Measurements from ENCODE around the gene PACS1.
"Not testable (repeated sequence)": the region's sequence is repeated elsewhere in the genome, so short reads cannot be mapped to it uniquely, and the experiment has no call there.

The PACS1 gene

DNA sequence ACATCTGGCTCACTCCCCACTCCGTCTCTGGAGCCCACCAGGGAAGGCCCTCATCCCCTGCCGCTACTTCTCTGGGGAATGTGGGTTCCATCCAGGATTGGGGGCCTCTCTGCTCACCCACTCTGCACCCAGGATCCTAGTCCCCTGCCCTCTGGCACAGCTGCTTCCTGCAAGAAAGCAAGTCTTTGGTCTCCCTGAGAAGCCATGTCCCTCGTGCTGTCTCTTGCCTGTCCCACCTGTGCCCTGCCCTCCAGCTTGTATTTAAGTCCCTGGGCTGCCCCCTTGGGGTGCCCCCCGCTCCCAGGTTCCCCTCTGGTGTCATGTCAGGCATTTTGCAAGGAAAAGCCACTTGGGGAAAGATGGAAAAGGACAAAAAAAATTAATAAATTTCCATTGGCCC is 207.0 kb downstream of the PACS1 start:
- not testable (repeated sequence) for DNase-seq (ENCODE audit: low spot score)

DNA sequence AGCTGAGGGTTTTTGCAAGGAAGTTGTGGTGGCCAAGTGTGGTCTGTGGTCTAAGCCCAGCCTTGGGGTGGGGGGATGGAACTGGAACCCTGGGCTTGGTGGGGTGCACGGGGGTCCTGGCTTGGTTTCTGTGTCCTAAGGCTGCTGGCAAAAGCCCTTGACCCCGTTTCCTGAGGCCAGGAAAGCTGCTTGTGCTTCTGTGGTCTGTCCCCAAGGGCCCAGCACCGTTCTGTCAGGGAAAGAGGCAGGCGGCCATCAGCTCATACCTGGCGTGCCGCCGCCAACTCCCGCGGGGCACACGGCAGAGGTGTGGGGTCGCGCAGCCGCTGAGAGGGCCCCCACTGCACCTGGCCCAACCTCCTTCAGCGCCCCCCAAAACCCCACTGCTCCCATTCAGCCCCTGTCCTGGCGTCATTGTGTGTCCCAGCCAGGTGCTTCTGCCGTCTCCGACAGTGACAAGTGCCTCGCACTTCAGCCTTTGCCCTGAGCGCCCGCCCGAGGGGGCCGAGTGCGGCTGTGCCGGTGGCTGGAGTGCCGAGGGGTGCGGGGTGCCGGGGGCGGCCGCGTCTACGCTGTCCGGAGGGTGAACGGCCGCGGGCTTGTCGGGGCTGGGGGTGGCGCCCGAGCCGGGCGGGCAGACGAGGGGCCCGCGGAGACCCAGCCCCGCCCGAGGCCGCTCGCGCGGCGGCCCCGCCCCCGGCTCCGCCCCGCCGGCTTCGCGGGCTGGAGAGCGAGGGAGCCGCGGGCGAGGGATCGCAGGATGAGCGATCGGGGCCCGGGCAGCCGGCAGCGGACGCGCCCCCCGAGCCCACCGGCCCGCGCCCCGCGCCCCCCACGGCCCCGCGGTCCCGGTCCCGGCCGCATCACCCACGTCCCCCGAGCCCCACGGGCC is 207.6 kb downstream of the PACS1 start, which contains the start of gene CNIH2:
Gene CNIH2, plus strand, starts transcription at position 705 of the 892 bp plus-strand sequence. CDS start 282 bp downstream, outside the sequence.
- DNase-seq (ENCODE audit: low spot score) = peak; percentile 20

DNA sequence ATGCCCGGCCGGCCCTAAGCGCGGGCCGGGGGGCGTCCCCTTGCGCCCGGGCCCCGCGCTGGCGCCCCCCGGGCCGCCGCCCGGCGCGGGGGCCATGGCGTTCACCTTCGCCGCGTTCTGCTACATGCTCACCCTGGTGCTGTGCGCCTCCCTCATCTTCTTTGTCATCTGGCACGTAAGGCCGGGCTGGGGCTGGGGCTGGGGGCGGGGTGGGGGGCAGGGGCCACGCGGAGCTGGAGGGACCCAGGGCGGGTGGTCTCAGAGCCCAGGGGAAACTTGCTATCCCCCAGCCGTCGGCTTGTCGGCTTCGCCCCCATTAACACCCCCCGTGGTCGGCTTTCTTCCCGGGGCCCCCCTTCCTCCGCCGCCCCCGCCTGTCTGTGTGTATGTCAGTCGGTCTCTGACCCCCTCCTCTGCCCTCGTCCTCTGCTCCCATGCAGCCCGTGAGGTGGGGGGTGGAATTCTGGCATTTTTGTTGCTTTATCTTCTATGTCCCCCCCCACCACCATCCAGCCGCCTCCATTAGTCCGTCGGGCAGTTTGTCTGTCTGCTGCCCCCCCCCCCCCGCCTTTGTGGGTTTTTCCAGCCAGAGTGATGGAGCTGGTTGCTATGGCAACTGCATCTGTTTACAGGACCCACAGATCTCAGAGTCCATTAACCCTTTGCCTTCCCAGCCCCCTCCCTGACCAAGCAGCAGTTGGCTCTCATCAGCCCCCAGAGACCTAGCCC is 208.5 kb downstream of the PACS1 start:
- DNase-seq (ENCODE audit: low spot score) = peak; percentile 23

GRCh38 chr11:66279092-66279734 is 209.1 kb downstream of the PACS1 start:
- DNase-seq (ENCODE audit: low spot score) = no peak

GRCh38 chr11:66280428-66280827 is 210.4 kb downstream of the PACS1 start:
- DNase-seq (ENCODE audit: low spot score) = no peak

DNA sequence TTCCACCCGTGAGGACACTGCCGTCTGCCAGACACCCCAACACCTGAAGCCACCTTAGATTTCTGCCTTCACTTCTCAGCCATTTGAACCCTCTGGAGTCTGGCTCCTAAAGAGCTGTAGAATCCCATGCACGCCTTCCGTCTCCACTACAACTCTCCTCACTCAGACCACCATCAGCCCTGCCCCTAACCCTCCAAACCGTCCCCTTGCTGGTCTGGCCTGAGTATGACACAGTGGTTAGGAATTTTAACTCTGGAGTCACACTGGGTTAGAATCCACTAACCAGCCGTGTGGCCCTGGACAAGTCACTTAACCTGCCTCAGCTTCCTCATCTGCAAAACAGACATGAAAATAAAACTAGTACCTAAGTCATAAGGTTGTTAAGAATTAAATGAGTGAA is 210.9 kb downstream of the PACS1 start:
- no peak for DNase-seq (ENCODE audit: low spot score)

- no peak for DNase-seq (ENCODE audit: low spot score)
Observed at GRCh38 chr11:66281776-66282467, 211.8 kb downstream of the PACS1 start.

- peak; percentile 96 for DNase-seq (ENCODE audit: low spot score)
Observed at GRCh38 chr11:66282468-66283455, 212.7 kb downstream of the PACS1 start.

DNA sequence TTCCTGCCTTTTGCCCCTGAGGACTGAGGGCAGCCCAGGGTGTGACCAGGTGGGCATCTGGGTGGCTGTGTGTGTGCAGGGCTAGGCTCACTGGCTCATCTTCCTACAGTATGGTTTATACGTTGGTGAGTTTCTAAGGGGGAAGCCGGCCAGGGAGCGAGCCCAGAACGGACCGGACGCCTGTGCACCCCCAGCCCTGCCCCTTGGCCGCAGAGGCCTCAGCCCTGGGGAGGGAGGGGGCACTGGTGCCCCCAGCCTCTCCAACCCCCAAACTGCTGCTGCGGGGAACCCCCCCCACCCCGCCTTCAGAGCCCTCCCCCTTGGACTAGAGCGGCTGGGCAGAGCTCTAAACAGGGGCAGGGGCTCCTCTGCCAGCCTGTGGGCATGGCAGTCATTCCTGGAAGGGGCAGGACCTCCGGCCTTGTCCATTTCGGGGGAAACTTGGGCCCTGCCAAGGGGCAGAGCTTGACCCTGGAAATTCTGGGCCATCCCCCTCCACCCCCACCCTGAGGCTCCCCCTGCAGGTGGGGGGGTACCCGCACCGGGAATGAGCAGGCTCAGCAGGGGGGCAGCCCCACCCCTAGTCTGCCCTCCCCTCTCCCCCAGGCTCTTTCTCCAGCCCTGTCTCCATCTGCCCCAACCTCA is 213.5 kb downstream of the PACS1 start:
- no peak for DNase-seq (ENCODE audit: low spot score)

GRCh38 chr11:66284526-66285078 is 214.5 kb downstream of the PACS1 start:
- no peak for DNase-seq (ENCODE audit: low spot score)

DNA sequence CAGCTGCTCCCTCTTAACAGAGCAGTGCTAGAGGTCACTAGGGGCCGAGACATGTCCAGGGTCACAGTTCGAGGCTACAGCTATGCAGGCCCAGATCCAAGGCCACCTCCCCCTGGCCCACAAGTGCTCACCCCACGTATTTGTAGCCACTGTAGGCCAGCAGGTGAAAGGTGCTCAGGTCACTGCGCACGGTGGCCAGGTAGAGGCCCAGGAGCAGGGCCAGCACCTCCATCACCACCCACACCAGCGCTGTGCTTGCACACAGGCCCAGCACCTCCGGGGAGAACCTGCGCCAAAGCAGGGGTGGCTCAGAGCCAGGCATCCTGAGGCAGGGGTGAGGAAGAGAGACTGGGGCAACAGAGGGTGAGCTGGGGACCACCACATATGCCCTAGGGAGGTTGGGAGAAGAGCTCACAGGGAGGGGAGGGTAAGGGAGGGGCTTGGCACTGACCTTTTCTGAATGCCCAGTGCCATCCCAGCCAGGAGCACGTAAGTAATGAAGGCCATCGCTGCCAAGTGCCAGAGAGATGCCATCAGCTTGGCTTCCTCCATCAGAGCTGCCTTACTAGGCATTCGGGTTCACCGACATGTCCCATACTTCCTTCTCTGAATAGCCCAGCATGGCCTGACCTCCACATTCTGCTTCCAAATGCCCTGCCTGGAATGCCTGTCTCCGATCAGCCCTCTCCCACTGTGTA is 215.3 kb downstream of the PACS1 start:
- DNase-seq (ENCODE audit: low spot score) = no peak

- DNase-seq (ENCODE audit: low spot score) = no peak
Observed at GRCh38 chr11:66286699-66287098, 216.6 kb downstream of the PACS1 start.

DNA sequence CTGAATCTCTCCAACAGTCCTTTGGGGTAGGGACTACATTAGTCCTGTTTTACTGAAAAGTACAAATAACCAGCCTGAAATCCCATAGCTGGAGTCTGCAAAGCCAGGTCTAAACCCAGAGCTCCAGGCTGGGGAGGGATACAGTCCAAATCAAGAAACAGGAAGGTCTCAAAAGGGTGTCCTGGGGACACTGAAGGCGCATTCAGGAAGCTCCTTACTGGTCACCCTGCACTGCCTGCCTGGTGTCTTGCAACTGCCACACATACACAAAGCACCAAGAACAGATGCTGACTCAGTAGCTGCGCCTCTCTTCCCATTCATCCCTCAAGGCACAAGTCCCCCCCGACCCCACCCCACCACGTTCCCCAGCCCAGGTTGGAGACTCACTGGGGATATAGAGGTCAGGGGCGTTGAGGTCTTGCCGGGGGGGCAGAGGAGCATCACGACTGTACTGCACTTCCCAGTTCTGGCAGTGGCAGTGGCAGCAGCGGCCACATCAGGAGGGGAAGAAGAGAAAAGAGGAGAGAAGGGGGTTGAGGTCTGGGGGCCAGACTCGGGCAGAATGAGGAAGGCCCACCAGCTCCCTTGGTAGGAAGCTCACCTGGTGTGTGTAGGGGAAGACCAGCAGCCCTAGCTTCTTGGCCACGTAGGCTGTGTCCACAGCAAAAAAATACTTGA is 217.3 kb downstream of the PACS1 start:
- DNase-seq (ENCODE audit: low spot score) = no peak

DNA sequence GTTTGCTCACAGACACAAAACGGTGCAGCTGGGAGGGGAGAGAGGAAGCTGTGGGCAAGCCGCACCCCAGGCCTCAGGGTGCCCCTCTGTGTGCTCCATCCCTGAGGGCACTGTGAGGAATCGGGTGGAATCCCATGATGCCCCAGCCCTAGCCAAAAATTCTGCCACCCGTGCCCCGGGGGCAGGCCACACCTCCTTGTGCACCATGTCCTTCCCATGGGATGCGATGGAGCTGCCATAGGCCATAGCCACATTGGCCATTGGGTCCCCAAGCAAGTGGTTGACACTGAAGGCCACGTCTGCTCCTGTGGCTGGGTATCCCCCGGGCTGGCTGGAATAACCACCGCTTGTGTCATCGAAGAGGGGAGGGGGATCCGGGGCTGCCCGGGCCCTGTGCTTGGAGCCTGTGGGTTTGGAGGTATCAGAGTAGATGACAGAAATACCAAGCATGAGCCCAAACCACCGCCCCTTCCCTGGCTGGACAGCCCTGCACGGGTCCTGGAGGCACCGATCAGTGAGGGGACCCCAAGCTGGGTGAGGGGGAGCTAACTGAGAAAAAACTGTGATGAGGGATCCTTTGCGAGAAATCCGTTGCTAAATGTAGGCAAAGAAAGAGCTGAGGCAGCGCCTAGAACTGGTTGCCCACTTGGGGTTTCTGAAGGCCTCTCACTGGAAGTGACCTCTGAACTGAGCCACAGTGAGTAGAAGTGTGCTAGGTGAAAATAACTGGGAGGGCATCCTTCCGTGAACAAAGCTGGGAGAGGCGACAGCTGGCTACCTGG is 218.0 kb downstream of the PACS1 start:
- DNase-seq (ENCODE audit: low spot score) = no peak

DNA sequence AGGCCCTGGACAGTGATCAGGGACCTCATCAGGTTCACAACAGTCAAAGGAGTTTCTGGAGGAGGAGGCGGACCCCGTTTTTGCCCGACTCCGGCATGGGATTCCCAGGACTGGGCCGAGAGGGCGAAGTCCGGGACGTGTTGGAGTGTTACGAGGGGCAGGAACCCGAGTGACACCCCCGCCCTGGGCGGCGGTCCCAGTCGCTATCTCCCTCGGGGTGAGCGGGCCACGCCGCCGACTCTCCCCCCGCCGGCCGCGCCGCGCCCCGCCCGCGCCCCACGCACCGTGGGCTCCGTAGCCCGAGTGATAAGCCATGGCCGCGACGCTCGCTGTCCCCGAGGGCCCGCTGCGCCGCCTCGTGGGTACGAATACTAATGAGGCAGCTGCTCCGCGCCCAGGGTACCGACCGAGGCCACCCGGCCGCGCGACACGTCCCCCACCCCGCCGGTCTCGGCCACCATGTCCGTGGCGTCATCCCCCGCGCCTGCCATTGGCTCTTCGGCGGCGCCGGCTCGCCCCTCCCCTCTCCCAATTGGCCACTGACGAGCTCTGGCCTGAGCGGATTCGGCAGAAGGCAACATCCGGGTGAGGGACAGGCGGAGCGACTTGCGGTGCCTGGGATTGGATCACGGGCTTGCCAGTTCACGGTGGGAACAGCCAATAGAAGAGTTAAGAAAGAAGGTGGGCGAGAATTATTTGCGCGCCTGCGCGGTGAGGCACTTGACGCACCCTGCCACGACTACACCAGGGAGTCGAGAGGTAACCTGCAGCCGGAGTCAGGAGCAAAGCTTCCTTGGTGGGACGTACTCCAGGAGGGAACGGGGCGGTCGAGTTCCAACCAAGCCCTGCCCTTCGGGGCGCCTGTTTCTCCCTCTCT is 218.8 kb downstream of the PACS1 start, which contains the start of gene YIF1A:
Gene YIF1A, minus strand, starts transcription at position 473 of the 877 bp plus-strand sequence. Its CDS starts 158 bp downstream, at position 315.
- peak; percentile 100 for DNase-seq (ENCODE audit: low spot score)

- DNase-seq (ENCODE audit: low spot score) = no peak
Observed at GRCh38 chr11:66289548-66290329, 219.7 kb downstream of the PACS1 start.
